Measurements from ENCODE around the gene CCNF.
A peak's percentile ranks its signal among the peaks of the same experiment; 100 is the strongest.

Gene CCNF

GRCh38 chr16:2468725-2469398, 39.6 kb downstream of the CCNF start:
- TF ChIP-seq SPI1 (IDR thresholded peaks at IDR 0.05; ENCODE audit: borderline replicate concordance, low read depth) (no peak), POLR2AphosphoS5 (IDR thresholded peaks at IDR 0.05; ENCODE audit: low read depth) (no peak), CTCF (IDR thresholded peaks at IDR 0.05; ENCODE audit: insufficient read depth, low read length) (no peak), GABPA (IDR thresholded peaks at IDR 0.05; ENCODE audit: low read depth) (no peak), REST (IDR thresholded peaks at IDR 0.05; ENCODE audit: insufficient replicate concordance, low read depth) (no peak)
- peaks cover 27% of the 10 kb centered on the region for H3K27me3 ChIP-seq (ENCODE audit: insufficient read depth, poor library complexity, severe bottlenecking)

GRCh38 chr16:2469399-2470233, 40.4 kb downstream of the CCNF start:
- Histone ChIP-seq H3K27ac (replicated peaks) (no peak overlapping the region), H3K27me3 (ENCODE audit: insufficient read depth, poor library complexity, severe bottlenecking) (peaks cover 27% of the 10 kb centered on the region), H3K4me3 (replicated peaks; ENCODE audit: insufficient read depth, low read length) (no peak overlapping the region)
- no peak for TF ChIP-seq SPI1 (IDR thresholded peaks at IDR 0.05; ENCODE audit: borderline replicate concordance, low read depth)
- no peak for TF ChIP-seq GABPA (IDR thresholded peaks at IDR 0.05; ENCODE audit: low read depth)
- TF ChIP-seq CTCF (IDR thresholded peaks at IDR 0.05; ENCODE audit: insufficient read depth, low read length), result no peak
- TF ChIP-seq REST (IDR thresholded peaks at IDR 0.05; ENCODE audit: insufficient replicate concordance, low read depth), result no peak
- no peak; the same call in 1 of the 2 replicates for TF ChIP-seq POLR2AphosphoS5 (IDR thresholded peaks at IDR 0.05; ENCODE audit: low read depth)
- no peak for DNase-seq (ENCODE audit: low read depth in 1 of 2, low spot score in 1 of 2)

More at GRCh38 chr16:2468725-2469398, 39.6 kb downstream of the CCNF start:
- Histone ChIP-seq H3K4me3 (replicated peaks; ENCODE audit: insufficient read depth, low read length) (no peak overlapping the region), H3K27ac (replicated peaks) (no peak overlapping the region)
- DNase-seq (ENCODE audit: low read depth in 1 of 2, low spot score in 1 of 2), result peak in 1 of 2 experiments; percentile 28

GRCh38 chr16:2470234-2470601, 41.0 kb downstream of the CCNF start:
- Histone ChIP-seq H3K4me3 (replicated peaks; ENCODE audit: insufficient read depth, low read length) (no peak overlapping the region), H3K27me3 (ENCODE audit: insufficient read depth, poor library complexity, severe bottlenecking) (peaks cover 27% of the 10 kb centered on the region), H3K27ac (replicated peaks) (no peak overlapping the region)
- TF ChIP-seq SPI1 (IDR thresholded peaks at IDR 0.05; ENCODE audit: borderline replicate concordance, low read depth), result no peak
- no peak for TF ChIP-seq POLR2AphosphoS5 (IDR thresholded peaks at IDR 0.05; ENCODE audit: low read depth)
- no peak for TF ChIP-seq CTCF (IDR thresholded peaks at IDR 0.05; ENCODE audit: insufficient read depth, low read length)
- TF ChIP-seq GABPA (IDR thresholded peaks at IDR 0.05; ENCODE audit: low read depth), result no peak
- TF ChIP-seq REST (IDR thresholded peaks at IDR 0.05; ENCODE audit: insufficient replicate concordance, low read depth), result no peak
- no peak for DNase-seq (ENCODE audit: low read depth in 1 of 2, low spot score in 1 of 2)
